H1 (cell line): ENCODE measurements around the gene SUSD6. TPM values are rescaled to one million over a fixed set of nuclear protein-coding genes. Genes with fewer than 3 reads are reported as not detected.
A peak's percentile ranks its signal among the peaks of the same experiment; 100 is the strongest.

ENCODE experiments used
- CTCF ChIA-PET: fragments of 300-600 bp; sonication (Branson Sonifier 250); formaldehyde crosslinking; loops from one replicate; lab custom pipeline; 2021; ENCODE audit not compliant: partially characterized antibody; lab: Charles Lee
- POLR2A ChIA-PET: fragments of 300-600 bp; sonication (Branson Sonifier 250); formaldehyde crosslinking; loops from one replicate; lab custom pipeline; 2021; ENCODE audit warnings: inconsistent platforms; ENCODE audit not compliant: partially characterized antibody; lab: Charles Lee
- DNase-seq, 2 experiments: peaks; one replicate each; pipeline versions ENCODE4 v3.0.0 to v3.0.0-alpha.2; 2010 to 2022; ENCODE audit warnings: low spot score in 2 of 2, low read depth in 1 of 2, mixed read lengths in 1 of 2
- FAIRE-seq: peaks from 2 replicates; lab custom pipeline; 2011; peaks lifted over from hg19 to GRCh38; lab: Jason Lieb, UNC
- H2AFZ ChIP-seq: 2 replicates; pipeline ENCODE4 v1.8.1; 2012; ENCODE audit warnings: low read length, inconsistent platforms
- H2AK5ac ChIP-seq: 2 replicates; pipeline ENCODE4 v1.6.1; 2013; ENCODE audit warnings: low read depth, low read length
- H2BK120ac ChIP-seq: replicated peaks from 2 replicates; pipeline ENCODE3; 2013; ENCODE audit warnings: low read depth, low read length, inconsistent platforms
- H2BK12ac ChIP-seq: 2 replicates; pipeline ENCODE4 v1.6.1; 2013; ENCODE audit warnings: low read depth, low read length
- H2BK15ac ChIP-seq: 2 replicates; pipeline ENCODE4 v1.6.1; 2013; ENCODE audit warnings: low read length
- H2BK20ac ChIP-seq: 2 replicates; pipeline ENCODE4 v1.6.1; 2013; ENCODE audit warnings: low read length
- H2BK5ac ChIP-seq: 2 replicates; pipeline ENCODE4 v1.6.1; 2013; ENCODE audit warnings: low read depth, low read length
- H3K14ac ChIP-seq: 2 replicates; pipeline ENCODE4 v1.6.1; 2013; ENCODE audit warnings: inconsistent platforms; ENCODE audit not compliant: insufficient read length
- H3K18ac ChIP-seq: 2 replicates; pipeline ENCODE4 v1.6.1; 2013; ENCODE audit warnings: low read length; ENCODE audit errors: extremely low read depth
- H3K23ac ChIP-seq: 2 replicates; pipeline ENCODE4 v1.6.1; 2013; ENCODE audit warnings: inconsistent platforms; ENCODE audit not compliant: insufficient read length
- H3K23me2 ChIP-seq: 2 replicates; pipeline ENCODE4 v1.6.1; 2013; ENCODE audit warnings: low read depth, low read length
- H3K27ac ChIP-seq: 2 replicates; pipeline ENCODE4 v1.6.1; 2011; ENCODE audit warnings: low read depth, low read length, inconsistent platforms
- H3K27me3 ChIP-seq, 4 experiments: replicated peaks in 1 of 4; 1 replicate in 1 of 4; 2 replicates in 3 of 4; pipeline versions ENCODE4 v1.6.1 to v1.8.1; 2011 to 2013; ENCODE audit warnings: low read length in 3 of 4, mild to moderate bottlenecking in 3 of 4, inconsistent platforms in 2 of 4, mixed read lengths in 2 of 4, moderate library complexity in 1 of 4; ENCODE audit not compliant: control insufficient read depth in 3 of 4, insufficient read depth in 3 of 4; ENCODE audit errors: extremely low read depth in 1 of 4
- H3K36me3 ChIP-seq, 4 experiments: 2 replicates each; pipeline versions ENCODE4 v1.6.1 to v1.8.1; 2011 to 2013; ENCODE audit warnings: mild to moderate bottlenecking in 4 of 4, low read length in 3 of 4, moderate library complexity in 2 of 4, control low read depth in 1 of 4, inconsistent platforms in 1 of 4; ENCODE audit not compliant: insufficient read depth in 4 of 4, control insufficient read depth in 2 of 4
- H3K4ac ChIP-seq: replicated peaks from 2 replicates; pipeline ENCODE3; 2013; ENCODE audit warnings: low read length, low read depth, mixed read lengths, inconsistent platforms; ENCODE audit not compliant: insufficient read length
- H3K4me1 ChIP-seq, 4 experiments: replicated peaks in 1 of 4; 1 replicate in 1 of 4; 2 replicates in 3 of 4; pipeline versions ENCODE4 v1.6.1 to v1.8.1; 2011 to 2013; ENCODE audit warnings: low read length in 3 of 4, inconsistent platforms in 2 of 4, mixed read lengths in 1 of 4; ENCODE audit not compliant: insufficient read depth in 4 of 4, control insufficient read depth in 3 of 4
- H3K4me2 ChIP-seq, 2 experiments: 2 replicates each; pipeline versions ENCODE4 v1.6.1 to v1.8.1; 2011 to 2013; ENCODE audit warnings: low read depth in 2 of 2, low read length in 2 of 2, control low read depth in 1 of 2, inconsistent platforms in 1 of 2, mild to moderate bottlenecking in 1 of 2; ENCODE audit not compliant: insufficient read depth in 1 of 2
- H3K4me3 ChIP-seq, 4 experiments: fragments of 200-600, 300-600 bp in 1 of 4; sonication (generic), shearing (Covaris generic), sonication (Bioruptor Twin) in 1 of 4; 2 replicates each; pipeline versions ENCODE4 v1.5.1 to v1.8.1; 2011 to 2016; ENCODE audit warnings: low read length in 4 of 4, low read depth in 3 of 4, control low read depth in 2 of 4, inconsistent platforms in 2 of 4, mild to moderate bottlenecking in 2 of 4, mixed read lengths in 1 of 4, moderate library complexity in 1 of 4; ENCODE audit not compliant: insufficient read depth in 2 of 4; ENCODE audit errors: extremely low read depth in 1 of 4
- H3K56ac ChIP-seq: replicated peaks from 2 replicates; pipeline ENCODE3; 2013; ENCODE audit warnings: low read depth, mild to moderate bottlenecking, mixed read lengths, low read length, inconsistent platforms; ENCODE audit not compliant: insufficient read length
- H3K79me1 ChIP-seq: 2 replicates; pipeline ENCODE4 v1.6.1; 2013; ENCODE audit warnings: low read depth, low read length, control low read depth
- H3K79me2 ChIP-seq, 2 experiments: 2 replicates each; pipeline versions ENCODE4 v1.6.1 to v1.8.1; 2012 to 2013; ENCODE audit warnings: low read length in 2 of 2, mild to moderate bottlenecking in 2 of 2, inconsistent platforms in 1 of 2; ENCODE audit not compliant: insufficient read depth in 2 of 2, control insufficient read depth in 1 of 2
- H3K9ac ChIP-seq, 4 experiments: replicated peaks in 1 of 4; 1 replicate in 1 of 4; 2 replicates in 3 of 4; pipeline versions ENCODE4 v1.6.1 to v1.8.1; 2011 to 2013; ENCODE audit warnings: low read depth in 3 of 4, low read length in 3 of 4, control low read depth in 2 of 4, mild to moderate bottlenecking in 2 of 4, moderate library complexity in 2 of 4, inconsistent platforms in 1 of 4; ENCODE audit errors: extremely low read depth in 1 of 4
- H3K9me3 ChIP-seq, 2 experiments: 2 replicates each; pipeline versions ENCODE4 v1.6.1 to v1.8.1; 2012 to 2013; ENCODE audit warnings: mild to moderate bottlenecking in 2 of 2, moderate library complexity in 2 of 2, control low read depth in 1 of 2, inconsistent platforms in 1 of 2, low read depth in 1 of 2, low read length in 1 of 2, mixed read lengths in 1 of 2; ENCODE audit not compliant: insufficient read depth in 2 of 2
- H4K20me1 ChIP-seq, 2 experiments: replicated peaks in 1 of 2; 2 replicates each; pipeline versions ENCODE3 to v1.8.1; 2011 to 2013; ENCODE audit warnings: inconsistent platforms in 2 of 2, low read length in 2 of 2, mild to moderate bottlenecking in 1 of 2; ENCODE audit not compliant: insufficient read depth in 2 of 2, control insufficient read depth in 1 of 2
- H4K5ac ChIP-seq: 2 replicates; pipeline ENCODE4 v1.6.1; 2013; ENCODE audit warnings: low read length, low read depth, mixed read lengths, inconsistent platforms; ENCODE audit not compliant: insufficient read length
- H4K8ac ChIP-seq: 2 replicates; pipeline ENCODE4 v1.8.0; 2013; ENCODE audit warnings: mild to moderate bottlenecking, moderate library complexity, low read length, inconsistent platforms; ENCODE audit not compliant: insufficient read depth; ENCODE audit errors: extremely low read depth
- H4K91ac ChIP-seq: replicated peaks from 2 replicates; pipeline ENCODE3; 2013; ENCODE audit warnings: low read length, mixed read lengths, inconsistent platforms; ENCODE audit not compliant: insufficient read length
- CHD1 ChIP-seq: IDR thresholded peaks from 2 replicates; pipeline ENCODE4 v1.6.1; 2012; ENCODE audit warnings: low read depth, low read length, improper control_type of control experiment
- KDM1A ChIP-seq: fragments of 200-600, 300-600 bp; sonication (generic); IDR thresholded peaks from 2 replicates; pipeline ENCODE4 v1.7.1; 2016; ENCODE audit warnings: mild to moderate bottlenecking, low read length, borderline replicate concordance
- WGBS, 2 experiments: shearing (Covaris generic) in 1 of 2; methylation state at CpG; one replicate each; pipeline versions ENCODE4 v1.1.6 to v1.1.7; 2013 to 2015; ENCODE audit warnings: low lambda C conversion rate in 2 of 2, mixed read lengths in 2 of 2, inconsistent platforms in 1 of 2, low coverage in 1 of 2, missing lambda C conversion rate in 1 of 2; ENCODE audit not compliant: insufficient replicate concordance in 2 of 2, insufficient coverage in 1 of 2, insufficient read length in 1 of 2; ENCODE audit errors: extremely low coverage in 1 of 2, missing lambda C conversion rate in 1 of 2; 5-methylcytosine and 5-hydroxymethylcytosine counted together
- polyA plus RNA-seq, 7 experiments: library from polyadenylated mRNA; depleted of rRNA in 3 of 7; stranded (reverse) in 5 of 7; unstranded in 2 of 7; fragments of >200 nt in 5 of 7; fragments of 200-250 nt in 2 of 7; gene quantifications; 1 replicate in 5 of 7; 2 replicates in 1 of 7; 4 replicates in 1 of 7; pipeline versions ENCODE4 v1.2.1 to v1.2.3, GENCODE V29; 2011 to 2013; ENCODE audit warnings: missing spikeins in 2 of 7, mixed read lengths in 2 of 7
- total RNA-seq: library from RNA; stranded (reverse); fragmentation: NEBNext Ultra II Directional; extraction: Animal tissue kit (Norgen Biotek cat#: 25700); gene quantifications from 2 replicates; pipeline ENCODE4 v1.2.1, GENCODE V29; 2021

Gene SUSD6
- total and polyA plus RNA-seq, 2 of the 8 experiments (the other 6 are each of a cell fraction or from before 2014, with no cell fraction given): 3.0 to 3.8 TPM

DNA sequence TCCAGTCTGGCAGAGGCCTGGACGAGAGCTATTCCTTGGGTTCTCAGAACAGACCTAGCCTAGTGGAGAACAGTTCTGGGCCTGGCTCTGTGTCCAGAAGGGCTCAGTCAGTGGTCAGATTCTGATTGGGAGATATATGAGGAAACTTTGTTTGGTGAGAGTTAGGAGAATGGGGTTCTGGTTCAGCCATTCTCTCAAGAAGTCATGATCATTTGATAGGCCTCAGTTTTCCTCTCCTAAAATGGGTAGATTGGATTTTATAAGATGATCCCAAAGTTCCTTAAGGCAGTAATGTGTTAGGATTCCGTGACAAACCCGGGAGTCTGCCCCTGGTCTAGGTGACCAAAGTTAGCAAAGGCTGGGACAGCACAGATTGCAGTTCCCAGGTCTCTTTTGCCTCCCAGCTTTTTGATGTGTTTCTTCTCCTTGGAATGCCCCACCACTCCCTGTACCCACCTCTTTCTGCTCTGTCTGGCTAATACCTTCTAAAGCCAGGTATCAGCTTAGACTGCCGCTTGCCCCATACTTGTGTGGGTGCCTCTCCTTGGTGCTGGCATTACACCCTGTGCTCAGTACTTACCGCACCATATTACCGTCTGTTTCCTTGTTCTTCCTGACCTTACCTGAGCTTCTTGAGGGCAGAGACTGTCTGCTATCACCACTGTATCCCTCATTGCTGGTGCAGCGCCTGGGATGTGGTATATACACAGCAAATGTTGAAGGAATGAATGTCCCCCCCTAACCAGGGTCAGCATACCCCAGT lies 25.5 kb downstream of the SUSD6 start:
- peak overlapping the region; percentile 71 for H3K4ac ChIP-seq
- no peak overlapping the region for H2AFZ ChIP-seq
- peaks cover 0 to 10% of the 10 kb centered on the region in 2 experiments; a peak in 3 of 4 replicates for H3K9me3 ChIP-seq
- peak overlapping the region in 1 of 2 experiments; percentile 57; a peak in 1 of 4 replicates for H3K4me2 ChIP-seq
- H3K18ac ChIP-seq: peak overlapping the region; percentile 68
- no peaks in the 10 kb centered on the region for H4K20me1 ChIP-seq
- no peak overlapping the region for H3K27ac ChIP-seq
- ChIA-PET POLR2A (interaction anchor here (0.8 to 1.1 kb wide), 4 partner anchors 16 to 130 kb away, joined by 3 read pairs; partner anchors contain the start of gene SRSF5), CTCF (interaction anchor here (0.6 to 3.7 kb wide), 14 partner anchors 12 to 1810 kb away, joined by 3 to 14 read pairs (median 3); no protein-coding TSS in a partner anchor)
- 83% methylated on average over 7 of the region's 7 CpGs; no CpG with 5 or more reads in 1 of the 2 experiments for WGBS, 2 experiments
- peak overlapping the region; percentile 86; the same call in 1 of the 2 replicates for H2AK5ac ChIP-seq
- H2BK15ac ChIP-seq: peak overlapping the region; percentile 48
- no peaks in the 10 kb centered on the region for H3K36me3 ChIP-seq
- no peak for DNase-seq
- H3K79me1 ChIP-seq: peaks cover 3% of the 10 kb centered on the region; the same call in 1 of the 2 replicates
- TF ChIP-seq KDM1A (peak; percentile 67; the same call in 1 of the 2 replicates), CHD1 (no peak)
- H3K79me2 ChIP-seq: no peaks in the 10 kb centered on the region
- peak overlapping the region; percentile 62 for H2BK120ac ChIP-seq
- H3K9ac ChIP-seq: no peak overlapping the region
- peak overlapping the region; percentile 27; the same call in 1 of the 2 replicates for H2BK5ac ChIP-seq
- H3K56ac ChIP-seq: no peak overlapping the region
- H3K23ac ChIP-seq: no peak overlapping the region
- peak overlapping the region; percentile 56; the same call in 1 of the 2 replicates for H2BK12ac ChIP-seq
- FAIRE-seq: no peak
- no peak overlapping the region for H3K14ac ChIP-seq
- H3K4me1 ChIP-seq: peaks cover 24 to 39% (median 30%) of the 10 kb centered on the region in 4 experiments
- no peaks in the 10 kb centered on the region for H3K27me3 ChIP-seq
- H2BK20ac ChIP-seq: peak overlapping the region; percentile 24
- peak overlapping the region; percentile 63 for H4K91ac ChIP-seq
- H3K4me3 ChIP-seq: no peak overlapping the region
- peak overlapping the region; percentile 38 for H4K5ac ChIP-seq
- H3K23me2 ChIP-seq: no peaks in the 10 kb centered on the region
- no peak overlapping the region for H4K8ac ChIP-seq
